Ectodermal cell (in vitro differentiated cells): Measurements from ENCODE around the gene RTL10.

Experiments
- H3K27ac ChIP-seq: 2 replicates; pipeline ENCODE4 v1.7.0; 2013; ENCODE audit warnings: mild to moderate bottlenecking, low read depth, low read length; ENCODE audit not compliant: insufficient read depth, poor library complexity, severe bottlenecking
- H3K27me3 ChIP-seq: 2 replicates; pipeline ENCODE4 v1.7.0; 2013; ENCODE audit warnings: mild to moderate bottlenecking, low read length; ENCODE audit not compliant: insufficient read depth, control insufficient read depth, poor library complexity, severe bottlenecking
- H3K36me3 ChIP-seq: one replicate; pipeline ENCODE4 v1.7.0; 2013; ENCODE audit warnings: low read length; ENCODE audit not compliant: control insufficient read depth, insufficient read depth
- H3K4me1 ChIP-seq: one replicate; pipeline ENCODE4 v1.7.0; 2013; ENCODE audit warnings: low read length; ENCODE audit not compliant: control insufficient read depth, insufficient read depth
- H3K4me3 ChIP-seq: 2 replicates; pipeline ENCODE4 v1.7.0; 2013; ENCODE audit warnings: low read depth, low read length, control low read depth; ENCODE audit not compliant: insufficient read depth
- H3K9me3 ChIP-seq: 2 replicates; pipeline ENCODE4 v1.7.0; 2013; ENCODE audit warnings: mild to moderate bottlenecking, low read length, moderate library complexity; ENCODE audit not compliant: control insufficient read depth
- WGBS, 2 experiments: methylation state at CpG; one replicate each; pipeline ENCODE4 v1.1.7; 2013; ENCODE audit warnings: missing lambda C conversion rate in 2 of 2; 5-methylcytosine and 5-hydroxymethylcytosine counted together

The RTL10 gene

DNA sequence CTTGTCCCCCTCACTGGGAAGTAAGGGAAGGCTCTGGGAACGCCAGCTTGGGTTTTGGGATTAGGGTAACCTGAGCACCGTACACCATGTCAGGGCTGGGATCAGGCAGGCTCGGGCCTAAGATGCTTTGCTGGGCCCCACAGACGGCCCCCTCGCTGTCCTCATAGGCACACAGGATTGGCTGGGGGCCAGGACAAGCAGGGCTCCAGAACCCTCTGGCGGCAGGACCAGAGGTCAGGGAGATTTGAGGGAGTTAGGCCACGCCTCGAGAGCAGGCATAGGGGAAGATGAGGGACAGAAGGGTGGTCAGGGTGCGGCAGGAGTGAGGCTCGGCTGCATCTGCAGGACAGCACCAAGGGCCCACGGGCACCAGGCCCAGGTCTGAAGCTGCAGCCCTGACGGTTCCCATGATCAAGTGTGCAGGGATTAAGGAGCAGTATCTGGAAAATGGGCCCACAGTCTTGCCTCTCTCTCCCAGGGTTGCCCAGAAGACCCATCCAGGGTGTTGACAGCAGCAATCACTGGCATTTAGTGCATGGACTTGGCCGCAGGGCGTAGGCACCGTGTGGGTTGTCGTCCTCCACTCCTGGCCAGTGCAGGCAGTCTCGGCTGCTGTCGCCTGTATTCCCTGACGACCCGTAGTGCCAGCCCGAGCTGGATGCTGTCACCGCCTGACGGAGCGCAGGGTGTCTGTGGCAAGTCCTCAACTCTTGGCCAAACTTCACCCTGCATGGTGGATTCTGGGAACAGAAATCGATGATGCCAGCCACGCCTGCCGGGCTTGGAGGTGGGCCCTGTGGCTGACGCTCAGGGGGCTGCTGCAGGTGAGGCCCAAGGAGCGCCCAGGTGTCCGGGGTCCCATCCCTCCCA lies 15.7 kb upstream of the RTL10 start:
- H3K27ac ChIP-seq, result no peak overlapping the region
- no peaks in the 10 kb centered on the region for H3K36me3 ChIP-seq
- H3K4me3 ChIP-seq, result no peak overlapping the region
- H3K27me3 ChIP-seq, result no peaks in the 10 kb centered on the region
- H3K9me3 ChIP-seq, result no peaks in the 10 kb centered on the region
- H3K4me1 ChIP-seq, result peaks cover 19% of the 10 kb centered on the region
- 93% methylated on average over 30 of the region's 30 CpGs for WGBS, 2 experiments

DNA sequence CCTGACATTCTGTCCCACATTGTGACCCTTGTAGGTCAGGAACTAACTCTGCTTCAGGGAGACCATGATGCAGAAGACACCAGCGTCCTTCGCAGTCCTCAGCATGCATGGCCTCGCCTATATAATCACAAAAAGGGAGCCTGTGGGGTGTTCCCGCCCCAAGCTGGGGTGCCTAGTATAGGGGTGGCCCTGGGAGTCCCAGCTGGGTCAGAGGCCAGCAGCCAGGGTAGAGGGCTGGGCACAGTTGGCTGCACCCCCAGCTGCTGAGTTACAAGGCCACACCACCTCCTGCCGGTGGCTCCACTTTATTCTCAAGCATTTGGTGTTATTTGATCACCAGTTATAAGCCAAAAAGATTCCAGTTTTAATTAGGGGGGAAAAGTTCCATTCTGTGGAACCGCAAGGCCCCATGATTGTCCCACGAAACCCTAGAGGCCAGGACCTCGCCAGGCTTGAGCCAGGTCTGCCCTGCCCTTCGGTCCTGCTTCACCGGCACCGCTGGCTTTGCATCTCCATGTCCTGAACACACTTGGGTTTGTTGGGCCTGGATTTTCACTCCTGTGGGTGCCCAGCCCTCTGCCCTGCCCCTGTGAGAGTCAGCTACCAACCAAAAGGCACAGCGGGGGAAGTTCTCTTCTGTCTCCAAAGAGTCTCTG lies 15.0 kb upstream of the RTL10 start:
- H3K36me3 ChIP-seq, result no peaks in the 10 kb centered on the region
- no peak overlapping the region for H3K27ac ChIP-seq
- H3K4me1 ChIP-seq, result peaks cover 12% of the 10 kb centered on the region
- no peaks in the 10 kb centered on the region for H3K27me3 ChIP-seq
- WGBS, 2 experiments, result 95% methylated on average over 12 of the region's 12 CpGs
- no peak overlapping the region for H3K4me3 ChIP-seq
- H3K9me3 ChIP-seq, result no peaks in the 10 kb centered on the region

DNA sequence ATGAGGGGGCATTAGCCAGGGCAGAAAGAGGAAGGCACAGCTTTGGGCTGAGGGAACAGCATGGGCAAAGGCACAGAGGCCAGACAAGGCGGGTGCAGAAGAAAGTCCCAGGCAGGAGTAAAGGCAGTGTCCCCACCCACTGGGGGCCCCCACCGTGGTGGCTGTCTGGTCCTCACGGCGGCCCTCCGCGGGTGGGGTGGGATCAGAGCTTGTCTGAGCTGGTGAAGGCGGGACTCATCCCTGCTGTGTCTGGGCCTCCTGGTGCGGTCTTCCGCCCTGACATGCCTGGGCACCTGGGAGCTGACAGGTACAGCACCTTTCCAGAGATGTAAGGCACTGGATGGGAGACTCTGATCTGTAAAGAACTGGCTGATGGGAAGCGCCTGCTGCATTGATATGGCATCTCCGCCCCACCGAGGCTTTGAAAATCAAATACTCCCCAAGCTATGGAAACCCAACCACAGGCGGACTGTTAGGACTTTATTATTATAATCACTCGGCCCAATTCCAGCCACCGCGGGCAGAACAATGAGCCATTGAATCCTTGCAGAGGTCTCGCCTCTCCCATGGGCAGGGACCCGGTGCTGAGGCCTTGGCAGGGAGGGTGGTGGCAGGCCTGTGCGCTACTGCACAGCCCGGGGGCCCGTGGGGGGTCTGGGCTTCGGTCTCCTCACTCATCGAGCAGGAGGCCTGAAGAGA lies 14.2 kb upstream of the RTL10 start:
- Histone ChIP-seq H3K27me3 (no peaks in the 10 kb centered on the region), H3K27ac (no peak overlapping the region), H3K36me3 (no peaks in the 10 kb centered on the region), H3K4me3 (no peak overlapping the region), H3K9me3 (no peaks in the 10 kb centered on the region), H3K4me1 (peaks cover 5% of the 10 kb centered on the region)
- WGBS, 2 experiments, result 80 to 83% methylated on average over 23 of the region's 23 CpGs

DNA sequence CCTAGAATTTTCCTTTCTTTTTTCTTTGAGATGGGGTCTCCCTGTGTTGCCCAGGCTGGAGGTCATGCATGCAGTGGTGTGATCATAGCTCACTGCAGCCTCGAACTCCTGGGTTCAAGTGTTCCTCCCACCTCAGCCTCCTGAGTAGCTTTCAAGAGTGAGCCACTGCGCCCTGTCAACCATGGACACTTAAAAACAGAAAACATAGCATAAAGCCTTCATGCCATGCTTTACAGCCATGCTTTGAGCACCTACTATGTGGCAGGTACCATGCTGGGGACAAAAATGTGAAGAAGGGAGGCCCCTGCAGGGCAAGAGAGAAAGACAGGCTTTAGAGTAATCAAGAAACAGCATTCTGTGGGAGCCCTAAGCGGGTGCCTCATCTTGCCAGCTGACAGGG lies 13.7 kb upstream of the RTL10 start:
- no peak overlapping the region for H3K4me3 ChIP-seq
- no peaks in the 10 kb centered on the region for H3K36me3 ChIP-seq
- H3K27ac ChIP-seq, result no peak overlapping the region
- H3K9me3 ChIP-seq, result no peaks in the 10 kb centered on the region
- H3K4me1 ChIP-seq, result no peaks in the 10 kb centered on the region
- no peaks in the 10 kb centered on the region for H3K27me3 ChIP-seq
- WGBS, 2 experiments, result 83 to 85% methylated on average over 3 of the region's 3 CpGs

DNA sequence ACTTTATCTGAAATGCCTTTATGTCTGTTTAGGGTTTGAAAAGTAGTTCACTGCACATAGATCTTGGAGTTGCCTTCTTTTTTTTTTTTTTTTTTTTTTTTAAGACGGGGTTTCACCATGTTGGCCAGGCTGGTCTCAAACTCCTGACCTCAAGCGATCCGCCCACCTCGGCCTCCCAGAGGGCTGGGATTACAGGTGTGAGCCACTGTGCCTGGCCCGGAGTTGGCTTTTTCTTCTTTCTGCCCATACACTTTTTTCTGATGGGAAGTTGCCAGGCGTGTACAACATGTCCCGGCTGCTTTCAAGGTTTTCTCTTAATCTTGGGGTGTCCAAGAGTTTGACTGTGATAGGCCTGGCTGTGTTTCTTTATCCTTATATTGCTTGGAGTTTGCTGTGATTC lies 12.9 kb upstream of the RTL10 start:
- no peaks in the 10 kb centered on the region for H3K36me3 ChIP-seq
- 89 to 96% methylated on average over 7 of the region's 7 CpGs for WGBS, 2 experiments
- H3K27ac ChIP-seq, result no peak overlapping the region
- no peaks in the 10 kb centered on the region for H3K9me3 ChIP-seq
- no peaks in the 10 kb centered on the region for H3K27me3 ChIP-seq
- no peak overlapping the region for H3K4me3 ChIP-seq
- H3K4me1 ChIP-seq, result no peaks in the 10 kb centered on the region

DNA sequence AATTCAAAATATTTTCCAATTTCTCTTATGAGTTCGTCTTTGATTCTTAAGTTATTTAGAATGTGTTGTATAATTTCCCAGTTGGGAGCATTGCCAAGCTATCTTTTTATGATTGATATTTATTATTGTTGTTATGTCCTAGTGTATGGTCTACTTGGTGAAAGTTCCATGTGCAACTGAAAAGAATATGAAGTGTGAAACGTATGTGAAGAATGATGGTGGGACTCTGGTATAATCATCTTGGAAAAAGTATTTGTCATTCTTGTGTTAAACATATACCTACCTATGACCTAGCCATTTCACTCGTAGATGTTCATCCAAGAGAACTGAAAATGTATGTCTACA lies 12.0 kb upstream of the RTL10 start:
- Histone ChIP-seq H3K27ac (no peak overlapping the region), H3K27me3 (no peaks in the 10 kb centered on the region), H3K9me3 (no peaks in the 10 kb centered on the region), H3K36me3 (no peaks in the 10 kb centered on the region), H3K4me1 (no peaks in the 10 kb centered on the region), H3K4me3 (no peak overlapping the region)
- 93 to 100% methylated on average over 3 of the region's 3 CpGs for WGBS, 2 experiments

DNA sequence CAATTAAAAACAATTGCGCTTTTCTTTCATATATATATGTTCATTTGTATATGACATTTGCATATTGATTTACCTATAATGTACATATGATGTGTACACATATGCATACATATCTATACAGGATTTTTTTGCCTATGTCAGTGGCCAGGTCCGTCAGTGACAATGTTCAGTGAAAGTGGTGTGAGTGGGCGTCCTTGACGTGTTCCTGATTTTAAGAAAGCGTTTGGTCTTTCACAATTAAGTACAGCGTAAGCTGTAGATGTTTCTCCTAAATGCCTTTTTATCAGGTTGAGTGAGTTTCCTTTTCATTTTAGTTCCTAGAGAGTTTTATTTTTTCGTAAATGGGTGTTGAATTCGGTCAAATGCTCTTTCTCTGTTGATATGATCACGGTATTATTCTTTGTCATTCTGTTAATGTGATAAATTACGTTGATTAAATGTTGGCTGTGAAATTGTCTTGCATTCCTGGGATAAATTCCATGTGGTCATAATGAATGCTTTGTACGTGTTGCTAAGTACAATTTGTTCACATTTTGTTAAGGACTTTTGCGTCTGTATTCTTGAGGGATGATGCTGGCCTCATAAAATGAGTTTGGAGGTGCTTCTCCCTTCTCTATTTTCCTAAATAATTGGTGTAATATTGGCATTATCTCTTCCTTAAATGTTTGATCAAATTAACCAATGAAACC lies 10.6 kb upstream of the RTL10 start:
- Histone ChIP-seq H3K4me3 (no peak overlapping the region), H3K36me3 (no peaks in the 10 kb centered on the region), H3K4me1 (no peaks in the 10 kb centered on the region), H3K9me3 (no peaks in the 10 kb centered on the region), H3K27me3 (no peaks in the 10 kb centered on the region), H3K27ac (no peak overlapping the region)
- WGBS, 2 experiments, result 96% methylated on average over 11 of the region's 12 CpGs

DNA sequence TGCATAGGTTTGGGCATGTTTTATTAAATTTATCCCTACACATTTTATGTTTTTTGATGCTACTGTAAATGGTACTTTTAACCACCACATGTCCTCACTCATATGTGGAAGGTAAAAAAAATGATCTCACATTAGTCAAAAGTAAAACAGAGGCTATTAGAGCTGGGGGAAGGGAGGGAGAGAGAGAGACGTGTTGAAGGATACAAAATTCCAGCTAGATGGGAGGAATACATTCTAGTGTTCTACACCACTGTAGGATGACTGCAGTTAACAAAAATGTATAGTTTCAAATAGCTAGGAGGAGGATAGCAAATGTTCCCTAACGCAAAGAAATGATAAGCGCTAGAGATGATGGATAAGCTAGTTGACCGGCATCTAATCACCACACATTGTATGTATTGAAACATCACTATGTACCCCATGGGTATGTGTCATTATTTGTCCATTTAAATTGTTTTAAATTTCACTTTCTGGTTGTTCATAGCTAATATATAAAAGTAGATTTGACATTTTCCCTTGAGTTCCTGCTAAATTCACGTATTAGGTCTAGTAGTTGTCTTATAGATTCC lies 9.9 kb upstream of the RTL10 start:
- H3K27ac ChIP-seq, result no peak overlapping the region
- H3K4me3 ChIP-seq, result no peak overlapping the region
- WGBS, 2 experiments, result 95 to 98% methylated on average over 4 to 5 of the region's 5 CpGs
- H3K4me1 ChIP-seq, result no peaks in the 10 kb centered on the region
- H3K36me3 ChIP-seq, result no peaks in the 10 kb centered on the region
- no peaks in the 10 kb centered on the region for H3K9me3 ChIP-seq
- no peaks in the 10 kb centered on the region for H3K27me3 ChIP-seq

DNA sequence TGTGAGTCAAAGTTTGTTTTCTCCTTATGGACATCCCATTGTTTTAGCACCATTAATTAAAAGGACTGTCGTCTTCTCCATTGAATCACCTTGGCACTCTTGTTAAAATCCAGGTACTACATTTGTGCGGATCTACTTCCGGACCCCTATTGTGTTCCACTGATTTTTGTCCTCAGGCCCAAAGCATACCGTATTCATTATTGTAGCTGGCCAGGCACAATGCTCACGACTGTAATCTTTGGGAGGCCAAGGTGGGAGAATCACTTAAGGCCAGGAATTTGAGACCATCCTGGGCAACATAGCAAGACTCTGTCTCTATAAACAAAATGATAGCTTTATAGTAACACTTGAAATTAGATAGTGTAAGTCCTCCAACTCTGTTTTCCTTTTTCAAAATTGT lies 8.9 kb upstream of the RTL10 start:
- WGBS, 2 experiments, result 92% methylated on average over 5 of the region's 5 CpGs
- Histone ChIP-seq H3K4me3 (no peak overlapping the region), H3K27me3 (no peaks in the 10 kb centered on the region), H3K36me3 (no peaks in the 10 kb centered on the region), H3K9me3 (no peaks in the 10 kb centered on the region), H3K27ac (no peak overlapping the region), H3K4me1 (no peaks in the 10 kb centered on the region)
